KMS-11 (cell line): Measurements from ENCODE around the gene TNK2.
A peak's percentile ranks its signal among the peaks of the same experiment; 100 is the strongest.

Source experiments
- H2AFZ ChIP-seq: fragments of 200-600 bp; sonication (generic); 2 replicates; pipeline ENCODE4 v1.6.1; 2016; ENCODE audit warnings: antibody characterized with exemption, mixed run types, low read depth
- H3K27ac ChIP-seq: fragments of 200-600 bp; sonication (generic); 2 replicates; pipeline ENCODE4 v1.6.1; 2016; ENCODE audit warnings: mild to moderate bottlenecking, mixed run types
- H3K27me3 ChIP-seq: fragments of 200-600 bp; sonication (generic); 2 replicates; pipeline ENCODE4 v1.6.1; 2017; ENCODE audit warnings: mild to moderate bottlenecking, low read depth, mixed run types, moderate library complexity; ENCODE audit not compliant: insufficient read depth
- H3K36me3 ChIP-seq: fragments of 200-600 bp; sonication (generic); 2 replicates; pipeline ENCODE4 v1.6.1; 2017; ENCODE audit warnings: mild to moderate bottlenecking, mixed run types; ENCODE audit not compliant: insufficient read depth
- H3K4me1 ChIP-seq: fragments of 200-600 bp; sonication (generic); 2 replicates; pipeline ENCODE4 v1.6.1; 2016; ENCODE audit warnings: mild to moderate bottlenecking, low read depth, mixed run types; ENCODE audit not compliant: poor library complexity, severe bottlenecking
- H3K4me2 ChIP-seq: fragments of 200-600 bp; sonication (generic); 2 replicates; pipeline ENCODE4 v1.7.0; 2016; ENCODE audit warnings: mild to moderate bottlenecking, mixed run types
- H3K4me3 ChIP-seq: fragments of 200-600 bp; sonication (generic); IDR thresholded peaks from 2 replicates; pipeline ENCODE4 v1.6.1; 2017; ENCODE audit warnings: low read depth, low read length, mixed read lengths; ENCODE audit not compliant: insufficient read depth
- H3K79me2 ChIP-seq: fragments of 200-600 bp; sonication (generic); 2 replicates; pipeline ENCODE4 v1.6.1; 2016; ENCODE audit warnings: low read depth, mixed run types; ENCODE audit not compliant: insufficient read depth
- H3K9ac ChIP-seq: fragments of 200-600 bp; sonication (generic); 2 replicates; pipeline ENCODE4 v1.6.1; 2016; ENCODE audit warnings: mild to moderate bottlenecking, mixed run types
- H4K20me1 ChIP-seq: fragments of 200-600 bp; sonication (generic); 2 replicates; pipeline ENCODE4 v1.6.1; 2016; ENCODE audit warnings: mild to moderate bottlenecking, mixed run types; ENCODE audit not compliant: insufficient read depth
- TF ChIP-seq, protein P1 (sequence below): fragments of 200-600 bp; sonication (generic); conservative IDR thresholded peaks from 2 replicates; pipeline ENCODE4 v1.6.1; 2017; ENCODE audit warnings: low read depth, mild to moderate bottlenecking, antibody characterized with exemption, low read length, moderate library complexity, mixed read lengths

Gene TNK2

DNA sequence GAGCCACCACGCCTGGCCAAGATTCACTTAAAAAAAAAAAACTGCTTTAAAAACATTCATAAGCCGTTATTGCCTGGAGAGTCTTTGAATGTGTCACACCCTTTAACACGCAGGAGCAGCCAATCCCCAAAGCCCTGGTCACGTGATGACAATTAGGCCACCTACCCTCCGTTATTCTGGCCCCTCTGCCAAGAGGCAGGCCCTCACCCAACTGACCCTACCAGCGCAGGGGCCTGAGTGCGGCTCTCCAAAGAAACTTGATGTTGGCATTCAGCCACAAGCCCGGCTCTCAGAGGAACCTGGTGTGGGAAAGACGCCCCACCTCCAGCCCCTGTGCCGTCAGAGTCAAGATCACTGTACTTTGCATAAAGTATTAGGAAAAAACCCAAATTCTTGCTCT is 85.1 kb downstream of the TNK2 start:
- Histone ChIP-seq H3K9ac (no peak overlapping the region), H2AFZ (no peak overlapping the region), H3K36me3 (no peaks in the 10 kb centered on the region), H3K27me3 (peaks cover 28% of the 10 kb centered on the region), H3K4me3 (no peak overlapping the region), H3K4me1 (no peaks in the 10 kb centered on the region), H4K20me1 (no peaks in the 10 kb centered on the region), H3K4me2 (no peak overlapping the region), H3K79me2 (no peaks in the 10 kb centered on the region), H3K27ac (no peak overlapping the region)
- TF ChIP-seq, protein P1, sequence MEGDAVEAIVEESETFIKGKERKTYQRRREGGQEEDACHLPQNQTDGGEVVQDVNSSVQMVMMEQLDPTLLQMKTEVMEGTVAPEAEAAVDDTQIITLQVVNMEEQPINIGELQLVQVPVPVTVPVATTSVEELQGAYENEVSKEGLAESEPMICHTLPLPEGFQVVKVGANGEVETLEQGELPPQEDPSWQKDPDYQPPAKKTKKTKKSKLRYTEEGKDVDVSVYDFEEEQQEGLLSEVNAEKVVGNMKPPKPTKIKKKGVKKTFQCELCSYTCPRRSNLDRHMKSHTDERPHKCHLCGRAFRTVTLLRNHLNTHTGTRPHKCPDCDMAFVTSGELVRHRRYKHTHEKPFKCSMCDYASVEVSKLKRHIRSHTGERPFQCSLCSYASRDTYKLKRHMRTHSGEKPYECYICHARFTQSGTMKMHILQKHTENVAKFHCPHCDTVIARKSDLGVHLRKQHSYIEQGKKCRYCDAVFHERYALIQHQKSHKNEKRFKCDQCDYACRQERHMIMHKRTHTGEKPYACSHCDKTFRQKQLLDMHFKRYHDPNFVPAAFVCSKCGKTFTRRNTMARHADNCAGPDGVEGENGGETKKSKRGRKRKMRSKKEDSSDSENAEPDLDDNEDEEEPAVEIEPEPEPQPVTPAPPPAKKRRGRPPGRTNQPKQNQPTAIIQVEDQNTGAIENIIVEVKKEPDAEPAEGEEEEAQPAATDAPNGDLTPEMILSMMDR: no peak

DNA sequence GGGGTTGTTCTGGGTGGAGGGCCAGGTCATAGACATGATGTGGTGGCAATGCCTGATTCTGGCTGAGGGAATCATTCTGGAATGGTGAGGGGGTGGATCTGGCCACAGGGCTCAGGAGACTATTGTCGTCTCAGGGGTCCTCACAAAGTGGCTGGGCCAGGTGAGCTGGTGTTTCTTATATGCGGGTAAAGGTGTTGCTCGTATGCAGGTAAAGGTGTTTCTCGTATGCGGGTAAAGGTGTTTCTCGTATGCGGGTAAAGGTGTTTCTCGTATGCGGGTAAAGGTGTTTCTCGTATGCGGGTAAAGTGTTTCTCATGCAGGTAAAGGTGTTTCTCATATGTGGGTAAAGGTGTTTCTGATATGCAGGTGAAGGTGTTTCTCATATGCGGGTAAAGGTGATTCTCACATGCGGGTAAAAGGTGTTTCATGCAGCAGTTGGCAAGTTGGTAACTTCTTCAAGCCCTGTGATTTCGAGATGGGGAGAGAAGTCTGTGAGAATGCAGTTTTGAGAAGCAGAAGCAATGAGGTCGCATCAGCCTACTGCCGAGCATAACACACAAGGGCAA is 86.1 kb downstream of the TNK2 start:
- Histone ChIP-seq H3K27me3 (peaks cover 38% of the 10 kb centered on the region), H2AFZ (no peak overlapping the region), H4K20me1 (no peaks in the 10 kb centered on the region), H3K36me3 (no peaks in the 10 kb centered on the region), H3K4me1 (no peaks in the 10 kb centered on the region), H3K9ac (no peak overlapping the region), H3K27ac (no peak overlapping the region), H3K4me3 (no peak overlapping the region), H3K79me2 (no peaks in the 10 kb centered on the region), H3K4me2 (no peak overlapping the region)
- TF ChIP-seq, protein P1: no peak

DNA sequence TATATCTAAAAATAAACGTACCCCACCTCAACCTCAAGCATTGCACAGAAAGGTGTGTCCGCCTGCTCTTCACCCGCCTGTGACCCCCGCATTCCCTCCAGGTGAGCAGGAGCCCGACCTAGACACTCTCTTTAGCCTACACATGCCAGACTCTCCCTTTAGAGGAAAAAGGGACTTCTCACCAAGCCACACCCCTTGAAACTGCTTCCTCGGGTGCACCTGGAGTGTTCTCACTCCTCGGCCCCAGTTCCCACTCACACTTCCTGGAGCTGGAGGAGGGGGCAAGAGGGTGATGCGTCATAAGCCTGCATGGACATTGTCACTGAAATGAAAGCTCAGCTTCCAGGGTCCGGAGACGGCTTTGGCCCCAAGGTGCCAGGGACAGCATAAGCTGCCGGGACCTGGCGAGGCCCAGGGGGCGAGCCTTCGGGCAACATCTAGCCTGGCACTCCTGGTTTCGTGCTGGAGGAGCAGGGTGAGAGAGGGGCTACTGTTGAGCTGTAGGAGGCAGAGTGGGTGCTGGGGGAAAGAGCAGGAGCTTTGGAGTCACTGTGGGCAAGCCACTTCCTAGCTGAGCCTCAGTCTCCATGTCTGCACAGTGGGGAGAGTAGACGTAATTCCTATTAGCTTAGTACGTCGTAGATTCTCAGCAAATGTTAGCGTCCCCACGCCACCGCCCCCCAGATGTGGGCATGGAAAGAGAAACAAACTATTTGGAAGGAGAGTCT is 86.8 kb downstream of the TNK2 start:
- Histone ChIP-seq H3K4me2 (no peak overlapping the region), H4K20me1 (no peaks in the 10 kb centered on the region), H3K4me1 (no peaks in the 10 kb centered on the region), H3K27me3 (peaks cover 38% of the 10 kb centered on the region), H3K79me2 (no peaks in the 10 kb centered on the region), H3K36me3 (no peaks in the 10 kb centered on the region), H3K4me3 (no peak overlapping the region), H3K9ac (no peak overlapping the region), H2AFZ (no peak overlapping the region), H3K27ac (no peak overlapping the region)
- TF ChIP-seq, protein P1: no peak

DNA sequence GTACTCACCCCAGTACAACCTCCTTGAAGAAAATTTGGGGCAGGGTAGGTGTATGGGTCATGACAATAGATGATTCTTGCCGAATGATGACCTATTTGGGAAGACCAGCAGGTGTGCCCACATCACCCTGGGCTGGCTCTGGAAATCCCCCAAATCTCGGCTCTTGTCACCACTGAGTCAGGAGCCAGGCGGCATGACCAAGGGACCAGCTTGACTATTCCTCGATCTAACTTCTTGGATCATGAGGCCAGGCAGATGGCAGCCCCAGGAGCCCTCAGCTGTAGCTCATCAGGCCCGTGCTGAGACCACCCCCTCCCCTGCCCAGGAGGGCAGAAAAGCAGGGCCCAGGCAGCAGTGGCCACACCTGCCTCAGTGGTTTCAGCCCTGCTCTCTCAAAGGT is 87.5 kb downstream of the TNK2 start:
- Histone ChIP-seq H3K4me1 (no peaks in the 10 kb centered on the region), H3K27ac (no peak overlapping the region), H3K36me3 (no peaks in the 10 kb centered on the region), H3K4me3 (no peak overlapping the region), H3K9ac (no peak overlapping the region), H3K79me2 (no peaks in the 10 kb centered on the region), H2AFZ (0 out of 2 replicates have a peak overlapping the region, but pooled peaks have one; percentile 10), H4K20me1 (no peaks in the 10 kb centered on the region), H3K4me2 (no peak overlapping the region), H3K27me3 (peaks cover 38% of the 10 kb centered on the region)
- TF ChIP-seq, protein P1: no peak
